ENCODE results near the gene C9orf72. TPM values are rescaled to one million over a fixed set of nuclear protein-coding genes. Genes with fewer than 3 reads are reported as not detected.

C9orf72 gene
- total RNA-seq, 1 experiment from 2014 or later, result 5.8 TPM

DNA sequence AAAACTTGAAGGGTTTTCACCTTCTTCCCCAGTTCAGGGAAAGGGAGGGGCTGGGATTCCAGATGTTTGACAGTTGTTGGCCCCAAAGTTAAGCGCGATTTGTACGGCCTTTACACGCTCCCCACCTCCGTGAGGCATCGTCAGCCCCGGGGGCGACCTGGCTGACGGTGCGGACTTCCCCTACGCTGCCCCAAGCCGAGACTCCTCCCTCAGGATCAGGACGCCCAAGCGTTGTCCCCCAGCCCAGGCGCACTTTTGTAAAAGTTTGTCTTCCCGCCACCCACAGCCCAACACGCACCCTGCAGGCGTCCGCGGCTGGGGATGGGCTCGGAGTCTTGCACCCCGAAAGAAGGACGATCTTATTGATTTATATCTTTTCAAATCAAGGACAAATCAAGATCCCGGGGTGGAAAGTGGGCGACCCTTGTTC lies 44.4 kb downstream of the C9orf72 start:
- H3K4me1 ChIP-seq (replicated peaks), result peaks cover 7% of the 10 kb centered on the region; the same call in 1 of the 2 replicates
- H3K27ac ChIP-seq, result no peak overlapping the region
- no peak for DNase-seq (ENCODE audit: low read depth in 1 of 2, low spot score in 2 of 2)
- H3K4me3 ChIP-seq, result peak overlapping the region; percentile 35
- no peaks in the 10 kb centered on the region for H3K36me3 ChIP-seq
- H3K9me3 ChIP-seq (replicated peaks), result no peaks in the 10 kb centered on the region
- H3K27me3 ChIP-seq (replicated peaks), result 0 out of 2 replicates have a peak, but pooled peaks cover 3% of the 10 kb centered on the region

DNA sequence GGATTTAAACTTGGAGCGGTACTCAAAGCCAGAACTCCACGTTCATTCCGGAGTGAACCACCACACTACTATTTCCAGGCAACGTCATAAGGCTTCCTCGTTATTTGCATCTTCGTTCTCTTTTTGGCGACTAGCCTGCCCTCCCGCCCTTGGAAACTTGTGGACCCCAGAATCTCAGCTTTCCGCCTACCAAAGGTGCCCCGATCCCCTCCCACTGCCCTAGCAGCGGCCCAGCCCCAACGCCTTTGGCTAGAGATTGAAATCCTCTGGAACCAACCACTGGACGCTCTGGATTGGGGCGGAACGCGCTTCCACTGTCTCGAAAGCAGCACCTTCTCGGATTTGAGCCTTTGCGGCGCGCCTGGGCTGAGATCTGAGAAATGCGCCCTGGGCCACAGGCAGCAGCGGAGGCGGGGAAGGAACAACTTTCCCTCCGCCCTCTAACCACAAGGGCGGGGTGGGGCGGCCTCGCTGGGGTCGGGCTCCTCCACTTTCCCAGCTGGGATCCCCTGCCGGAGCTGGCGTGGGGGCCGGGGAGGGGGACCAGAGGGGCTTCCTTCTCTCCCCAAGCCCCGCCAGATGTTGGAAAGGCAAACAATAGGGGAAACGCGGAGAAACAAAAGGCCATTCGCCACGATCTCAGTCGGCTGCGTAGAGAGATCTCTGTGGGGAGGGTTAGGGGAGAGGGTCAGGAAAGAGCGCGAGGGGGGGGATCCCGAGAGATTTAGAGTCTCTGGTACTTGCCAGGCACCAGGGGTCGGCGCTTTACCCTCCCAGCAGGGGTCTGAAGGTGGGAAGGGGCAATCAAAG lies 45.0 kb downstream of the C9orf72 start:
- Histone ChIP-seq H3K36me3 (no peaks in the 10 kb centered on the region), H3K27me3 (replicated peaks) (0 out of 2 replicates have a peak, but pooled peaks cover 3% of the 10 kb centered on the region), H3K4me1 (replicated peaks) (peaks cover 7% of the 10 kb centered on the region; the same call in 1 of the 2 replicates), H3K27ac (no peak overlapping the region), H3K9me3 (replicated peaks) (no peaks in the 10 kb centered on the region), H3K4me3 (peak overlapping the region; percentile 35)
- DNase-seq (ENCODE audit: low read depth in 1 of 2, low spot score in 2 of 2), result peak in 1 of 2 experiments; percentile 32

DNA sequence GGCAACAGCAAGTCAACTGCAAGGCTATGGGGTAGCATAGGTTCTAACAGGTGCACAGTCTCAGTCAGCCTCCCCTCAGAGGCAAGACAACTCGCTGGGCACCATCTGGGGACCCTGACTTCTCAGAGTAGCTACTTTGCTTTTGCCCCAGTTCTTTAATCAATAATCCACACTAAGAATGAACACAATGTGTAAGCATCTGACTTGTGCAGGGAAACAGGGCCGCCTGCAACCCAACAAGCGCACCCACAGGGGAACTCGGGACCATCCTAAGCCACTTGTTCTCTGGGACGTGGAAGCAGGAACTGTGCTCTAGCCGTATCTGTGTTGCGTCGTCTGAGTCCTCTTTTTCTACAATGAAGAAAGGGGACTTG lies 45.6 kb downstream of the C9orf72 start:
- no peak overlapping the region for H3K4me3 ChIP-seq

DNA sequence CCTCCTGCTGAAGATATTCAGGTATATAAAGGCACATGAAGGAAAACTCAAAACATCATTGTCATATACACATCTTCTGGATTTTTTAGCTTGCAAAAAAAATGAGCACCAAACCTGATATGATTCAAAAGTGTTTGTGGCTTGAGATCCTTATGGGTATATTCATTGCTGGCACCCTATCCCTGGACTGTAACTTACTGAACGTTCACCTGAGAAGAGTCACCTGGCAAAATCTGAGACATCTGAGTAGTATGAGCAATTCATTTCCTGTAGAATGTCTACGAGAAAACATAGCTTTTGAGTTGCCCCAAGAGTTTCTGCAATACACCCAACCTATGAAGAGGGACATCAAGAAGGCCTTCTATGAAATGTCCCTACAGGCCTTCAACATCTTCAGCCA lies 49.0 kb downstream of the C9orf72 start, which contains the start of gene IFNK:
TSS of gene IFNK (plus strand) at position 55 of the 400 bp plus-strand sequence. CDS start at position 102, 47 bp downstream.
- no peak within 1 kb of the TSS for H3K27ac ChIP-seq
- DNase-seq (ENCODE audit: low read depth in 1 of 2, low spot score in 2 of 2), result no peak

More for the DNA sequence above, 45.6 kb downstream of the C9orf72 start:
- Histone ChIP-seq H3K27ac (no peak overlapping the region), H3K4me1 (replicated peaks) (peaks cover 7% of the 10 kb centered on the region; the same call in 1 of the 2 replicates), H3K36me3 (no peaks in the 10 kb centered on the region), H3K9me3 (replicated peaks) (no peaks in the 10 kb centered on the region), H3K27me3 (replicated peaks) (0 out of 2 replicates have a peak, but pooled peaks cover 3% of the 10 kb centered on the region)
- DNase-seq (ENCODE audit: low read depth in 1 of 2, low spot score in 2 of 2), result no peak

DNA sequence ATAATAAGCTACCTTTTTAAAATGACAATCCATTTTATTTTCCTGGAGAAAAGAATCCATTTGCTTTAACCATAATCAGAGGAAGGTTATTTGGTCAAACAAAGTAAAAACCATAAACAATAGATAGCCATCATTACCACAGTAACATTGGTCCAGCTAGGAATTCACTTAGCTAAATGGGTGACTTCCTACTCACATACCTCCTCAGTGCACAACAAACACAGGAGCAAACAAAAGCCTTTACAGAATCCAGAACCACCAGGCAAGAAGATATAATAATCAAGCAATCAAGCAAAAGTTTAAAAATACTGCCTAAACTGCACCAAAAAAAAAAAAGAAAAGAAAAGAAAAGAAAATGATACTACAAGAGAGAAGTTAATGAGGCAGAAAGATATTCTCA lies 50.1 kb downstream of the C9orf72 start:
- Histone ChIP-seq H3K36me3 (no peaks in the 10 kb centered on the region), H3K4me1 (replicated peaks) (no peaks in the 10 kb centered on the region), H3K27ac (no peak overlapping the region), H3K4me3 (no peak overlapping the region), H3K9me3 (replicated peaks) (no peaks in the 10 kb centered on the region), H3K27me3 (replicated peaks) (no peaks in the 10 kb centered on the region)
- no peak for DNase-seq (ENCODE audit: low read depth in 1 of 2, low spot score in 2 of 2)

More for the DNA sequence above, 49.0 kb downstream of the C9orf72 start, which contains the start of gene IFNK:
- H3K4me3 ChIP-seq, result no peak within 1 kb of the TSS
- H3K36me3 ChIP-seq, result no peaks in the 10 kb centered on the region
- H3K4me1 ChIP-seq (replicated peaks), result peaks cover 5% of the 10 kb centered on the region; the same call in 1 of the 2 replicates
- no peaks in the 10 kb centered on the region for H3K9me3 ChIP-seq (replicated peaks)
- 0 out of 2 replicates have a peak, but pooled peaks cover 3% of the 10 kb centered on the region for H3K27me3 ChIP-seq (replicated peaks)

DNA sequence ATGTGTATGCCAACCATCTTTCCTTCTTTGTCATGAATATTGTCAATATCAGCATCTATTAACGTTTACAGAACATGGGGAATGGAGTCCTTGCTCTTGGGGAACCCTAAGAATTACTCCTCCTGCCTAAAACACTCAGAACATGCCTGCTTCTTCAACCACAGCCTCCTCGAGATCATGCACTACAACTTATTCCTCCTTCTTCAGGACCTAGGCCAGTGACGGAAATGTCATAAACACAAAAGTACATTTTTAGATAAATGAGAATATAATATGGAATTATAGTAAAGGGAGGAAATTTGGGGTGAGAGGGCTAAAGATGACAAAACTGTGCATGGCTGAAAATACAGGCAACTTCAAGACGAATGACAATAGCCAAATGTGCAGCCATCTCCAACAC lies 52.3 kb downstream of the C9orf72 start:
- Histone ChIP-seq H3K36me3 (no peaks in the 10 kb centered on the region), H3K4me1 (replicated peaks) (no peaks in the 10 kb centered on the region), H3K9me3 (replicated peaks) (no peaks in the 10 kb centered on the region), H3K4me3 (no peak overlapping the region), H3K27ac (no peak overlapping the region), H3K27me3 (replicated peaks) (no peaks in the 10 kb centered on the region)
- DNase-seq (ENCODE audit: low read depth in 1 of 2, low spot score in 2 of 2), result no peak

DNA sequence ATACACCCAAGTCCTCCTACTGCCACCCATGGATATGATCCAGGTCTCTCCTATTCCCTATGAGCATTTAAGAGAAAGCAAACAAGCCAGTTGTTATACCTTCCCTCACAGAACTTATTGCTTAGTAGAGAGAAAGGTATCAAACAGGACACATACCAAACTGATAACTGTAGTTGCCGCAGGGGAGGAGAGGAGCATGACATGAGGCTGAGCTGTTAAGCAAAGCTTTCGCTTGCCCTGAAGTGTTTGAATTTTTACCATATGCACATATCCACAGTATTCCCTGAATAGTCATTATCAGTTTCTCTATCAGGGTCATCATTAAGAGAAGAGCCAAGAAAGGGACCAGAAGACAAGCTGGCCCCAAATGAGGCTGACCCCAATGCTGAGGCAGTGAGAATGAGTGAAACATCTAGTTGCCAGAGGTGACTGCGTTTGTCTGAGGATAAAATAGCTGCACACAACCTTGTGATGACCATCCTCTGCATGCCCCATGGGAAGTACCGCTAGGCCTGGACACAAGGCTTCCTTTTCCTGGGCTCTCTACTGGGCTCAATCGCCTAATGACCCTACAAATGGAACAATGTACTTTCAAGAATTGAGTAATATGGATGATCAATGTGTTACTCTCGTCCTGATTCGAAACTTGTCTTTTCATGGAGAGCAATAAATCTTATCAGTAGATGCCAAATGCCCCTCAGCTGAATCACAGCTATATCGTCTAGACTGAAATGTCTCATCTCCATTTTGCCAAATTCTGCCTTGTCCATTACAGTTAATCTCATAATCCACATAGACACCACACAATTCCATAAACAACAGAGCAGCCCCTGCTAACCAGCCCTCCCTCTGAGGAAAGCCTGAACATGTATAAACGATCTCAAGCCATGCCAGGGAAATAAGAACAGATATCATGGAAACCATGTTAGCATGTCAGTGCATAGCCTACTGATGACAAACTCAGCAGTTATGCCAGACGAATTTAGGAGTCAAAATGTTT lies 53.5 kb downstream of the C9orf72 start:
- H3K4me1 ChIP-seq (replicated peaks), result no peaks in the 10 kb centered on the region
- DNase-seq (ENCODE audit: low read depth in 1 of 2, low spot score in 2 of 2), result no peak
- H3K27me3 ChIP-seq (replicated peaks), result no peaks in the 10 kb centered on the region
- H3K27ac ChIP-seq, result no peak overlapping the region
- no peak overlapping the region for H3K4me3 ChIP-seq
- H3K36me3 ChIP-seq, result no peaks in the 10 kb centered on the region
- H3K9me3 ChIP-seq (replicated peaks), result no peaks in the 10 kb centered on the region

DNA sequence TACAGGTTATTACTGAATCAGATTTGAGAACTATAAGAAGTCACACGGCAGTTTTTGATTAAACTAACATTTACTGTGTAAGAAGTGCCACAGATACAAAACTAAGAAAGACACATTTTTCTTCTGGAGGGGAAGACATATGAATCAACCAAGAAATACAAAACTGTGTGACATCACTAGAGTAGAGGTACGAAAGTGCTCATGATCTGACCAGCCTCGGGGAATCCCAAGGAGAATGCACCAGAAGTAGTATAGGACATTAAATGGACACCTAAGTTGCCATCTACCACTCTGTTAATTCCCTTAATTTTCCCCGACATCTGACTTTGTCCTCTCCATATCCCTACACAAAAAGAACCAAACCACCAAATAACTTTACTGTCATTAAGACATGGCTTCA lies 54.5 kb downstream of the C9orf72 start:
- no peaks in the 10 kb centered on the region for H3K4me1 ChIP-seq (replicated peaks)
- DNase-seq (ENCODE audit: low read depth in 1 of 2, low spot score in 2 of 2), result no peak
- no peak overlapping the region for H3K4me3 ChIP-seq
- H3K27me3 ChIP-seq (replicated peaks), result no peaks in the 10 kb centered on the region
- no peaks in the 10 kb centered on the region for H3K36me3 ChIP-seq
- no peaks in the 10 kb centered on the region for H3K9me3 ChIP-seq (replicated peaks)
- H3K27ac ChIP-seq, result no peak overlapping the region

DNA sequence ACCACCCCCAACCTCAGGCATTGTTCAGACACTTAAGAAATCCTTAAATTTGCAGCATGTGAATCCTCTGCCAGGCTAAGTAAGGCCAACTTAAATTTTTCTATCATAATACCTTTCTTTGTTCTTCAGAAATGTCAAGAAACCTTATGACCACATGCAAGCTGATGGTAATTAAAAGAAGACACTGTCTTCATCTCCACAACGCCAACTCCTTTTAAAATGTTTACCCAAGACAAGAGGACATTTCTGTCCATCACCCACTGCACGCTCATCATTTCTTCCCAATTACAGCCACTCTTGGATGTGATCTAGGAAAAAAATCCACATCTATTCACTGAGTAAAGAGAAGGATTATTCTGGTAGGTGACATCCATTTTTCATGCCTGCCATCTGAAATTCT lies 55.3 kb downstream of the C9orf72 start:
- no peak for DNase-seq (ENCODE audit: low read depth in 1 of 2, low spot score in 2 of 2)
- H3K36me3 ChIP-seq, result no peaks in the 10 kb centered on the region
- no peak overlapping the region for H3K27ac ChIP-seq
- no peak overlapping the region for H3K4me3 ChIP-seq
- no peaks in the 10 kb centered on the region for H3K4me1 ChIP-seq (replicated peaks)
- H3K9me3 ChIP-seq (replicated peaks), result no peaks in the 10 kb centered on the region
- no peaks in the 10 kb centered on the region for H3K27me3 ChIP-seq (replicated peaks)

DNA sequence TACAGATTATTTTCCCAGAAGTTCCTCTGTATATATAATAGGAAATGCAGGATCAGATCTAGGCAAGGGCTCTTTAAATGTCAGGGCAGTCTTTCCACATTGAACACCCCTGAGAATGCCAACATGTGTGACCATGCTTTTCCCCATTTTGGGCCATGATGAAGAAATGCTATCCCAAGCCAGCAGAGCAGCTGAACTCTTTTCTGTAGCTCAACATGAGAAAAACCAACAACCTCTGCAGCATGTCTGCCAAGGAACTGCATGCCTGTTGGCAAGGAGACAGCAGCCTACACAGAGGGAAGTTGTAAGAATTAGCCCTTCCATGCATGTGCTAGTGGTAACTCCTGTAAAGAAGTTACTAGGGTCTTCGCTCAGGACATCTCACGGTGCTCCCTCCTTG lies 58.7 kb downstream of the C9orf72 start:
- no peaks in the 10 kb centered on the region for H3K36me3 ChIP-seq
- no peak overlapping the region for H3K27ac ChIP-seq
- no peaks in the 10 kb centered on the region for H3K27me3 ChIP-seq (replicated peaks)
- H3K4me3 ChIP-seq, result no peak overlapping the region
- no peaks in the 10 kb centered on the region for H3K9me3 ChIP-seq (replicated peaks)
- no peaks in the 10 kb centered on the region for H3K4me1 ChIP-seq (replicated peaks)
- no peak for DNase-seq (ENCODE audit: low read depth in 1 of 2, low spot score in 2 of 2)

DNA sequence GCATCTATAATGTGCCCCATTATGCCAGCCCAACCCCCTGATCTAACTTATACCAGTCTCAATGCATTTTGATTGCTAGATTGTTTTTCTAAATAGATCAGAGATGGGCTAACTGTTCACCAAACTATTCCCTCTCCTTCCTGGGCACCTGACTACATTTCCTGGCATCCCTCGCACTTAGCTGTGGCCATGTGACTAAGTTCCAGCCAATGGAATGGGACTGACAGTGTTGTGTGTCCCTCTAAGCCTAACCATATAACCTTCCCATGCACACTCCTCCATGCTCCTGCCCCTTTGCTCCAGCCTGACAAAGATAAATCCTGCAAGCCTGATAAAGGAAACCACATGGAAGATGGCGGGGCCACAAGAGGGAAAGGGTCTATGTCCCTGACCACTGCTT lies 61.5 kb downstream of the C9orf72 start:
- no peak overlapping the region for H3K4me3 ChIP-seq
- H3K27ac ChIP-seq, result no peak overlapping the region
- no peaks in the 10 kb centered on the region for H3K4me1 ChIP-seq (replicated peaks)
- H3K36me3 ChIP-seq, result no peaks in the 10 kb centered on the region
- DNase-seq (ENCODE audit: low read depth in 1 of 2, low spot score in 2 of 2), result no peak
- no peaks in the 10 kb centered on the region for H3K27me3 ChIP-seq (replicated peaks)
- H3K9me3 ChIP-seq (replicated peaks), result no peaks in the 10 kb centered on the region

DNA sequence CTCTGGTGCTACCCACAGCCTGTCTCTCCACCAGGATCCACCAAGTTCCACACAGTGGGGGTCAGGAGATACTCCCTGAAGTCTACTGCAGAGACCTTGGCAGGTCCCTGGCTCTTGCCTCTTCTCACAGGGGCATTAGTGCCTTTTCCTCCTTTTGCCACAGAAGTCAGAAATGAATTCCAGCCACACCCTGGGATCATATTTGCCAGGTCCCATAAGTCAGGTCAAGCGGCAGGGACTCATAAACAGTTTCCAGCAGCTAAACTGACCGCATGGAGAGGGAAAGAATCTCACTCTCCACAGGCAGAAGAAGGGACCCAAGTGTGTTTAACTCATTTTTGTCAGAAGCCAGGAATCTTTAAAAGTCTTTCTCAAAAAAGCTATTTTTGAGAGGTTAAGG lies 62.5 kb downstream of the C9orf72 start:
- DNase-seq (ENCODE audit: low read depth in 1 of 2, low spot score in 2 of 2), result no peak
- no peak overlapping the region for H3K27ac ChIP-seq
- no peaks in the 10 kb centered on the region for H3K4me1 ChIP-seq (replicated peaks)
- H3K27me3 ChIP-seq (replicated peaks), result no peaks in the 10 kb centered on the region
- H3K9me3 ChIP-seq (replicated peaks), result no peaks in the 10 kb centered on the region
- no peak overlapping the region for H3K4me3 ChIP-seq
- H3K36me3 ChIP-seq, result no peaks in the 10 kb centered on the region

DNA sequence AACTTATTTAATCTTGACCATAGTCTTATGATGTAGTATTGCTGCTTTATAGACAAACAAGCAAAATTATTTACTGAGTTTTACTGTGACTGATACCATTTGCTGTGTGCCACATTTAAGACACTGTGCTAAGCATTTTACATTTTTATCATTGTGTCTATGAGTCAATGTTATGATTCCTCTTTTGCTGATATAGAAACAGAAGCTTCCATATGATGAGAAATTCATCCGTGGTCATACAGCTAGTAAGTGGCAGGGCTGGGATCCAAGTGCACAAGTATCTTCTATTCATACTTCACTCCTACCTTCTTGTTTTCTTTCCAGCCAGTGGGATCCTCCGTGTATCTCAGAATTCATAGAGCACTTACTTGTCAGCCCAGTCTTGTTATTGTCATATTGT lies 66.3 kb downstream of the C9orf72 start:
- H3K4me1 ChIP-seq (replicated peaks), result no peaks in the 10 kb centered on the region
- no peak overlapping the region for H3K27ac ChIP-seq
- H3K36me3 ChIP-seq, result no peaks in the 10 kb centered on the region
- no peaks in the 10 kb centered on the region for H3K27me3 ChIP-seq (replicated peaks)
- no peaks in the 10 kb centered on the region for H3K9me3 ChIP-seq (replicated peaks)
- H3K4me3 ChIP-seq, result no peak overlapping the region
- no peak for DNase-seq (ENCODE audit: low read depth in 1 of 2, low spot score in 2 of 2)
